Sigmoid colon (tissue), 4 donors: ENCODE results near the gene CSAD.

Experiments used
- CTCF ChIP-seq, 4 experiments: fragments of 450-650 bp in 3 of 4; fragments of 200-600 bp in 1 of 4; IDR thresholded peaks; one replicate each; pipeline ENCODE4 v1.5.1; 2016 to 2019; ENCODE audit warnings: antibody characterized with exemption in 4 of 4, mild to moderate bottlenecking in 3 of 4, moderate library complexity in 2 of 4
- POLR2AphosphoS5 ChIP-seq, 4 donors: sonication (generic); formaldehyde crosslinking; IDR thresholded peaks; one replicate each; pipeline ENCODE4 v1.6.1; 2017; ENCODE audit warnings: antibody characterized with exemption in 4 of 4

- TF ChIP-seq POLR2AphosphoS5 (IDR thresholded peaks at IDR 0.05) (no peak), CTCF (IDR thresholded peaks at IDR 0.05) (no peak)
Measured at GRCh38 chr12:53195516-53196420, 15.0 kb upstream of the CSAD start.
